Activated CD4-positive, alpha-beta memory T cell treated with anti-CD3 and anti-CD28 coated beads for 36 hours (primary cell): Measurements from ENCODE around the gene VPS50. TPM values are rescaled to one million over a fixed set of nuclear protein-coding genes. Genes with fewer than 3 reads are reported as not detected.
"Not testable (repeated sequence)": the region's sequence is repeated elsewhere in the genome, so short reads cannot be mapped to it uniquely, and the experiment has no call there.

ENCODE experiments used
- CTCF ChIA-PET: fragments of 350-600 bp; sonication (Branson Sonifier 250); formaldehyde crosslinking; loops from one replicate; lab custom pipeline; 2021; ENCODE audit warnings: antibody characterized with exemption, inconsistent platforms; lab: Charles Lee
- POLR2A ChIA-PET: fragments of 350-600 bp; sonication (Branson Sonifier 250); formaldehyde crosslinking; loops from one replicate; lab custom pipeline; 2021; ENCODE audit warnings: antibody characterized with exemption; lab: Charles Lee
- DNase-seq: peaks from one replicate; pipeline ENCODE4 v3.0.0-alpha.2; 2020
- H3K27ac Mint-ChIP-seq: one replicate; pipeline ENCODE4 v1.8.0; 2021; ENCODE audit warnings: mixed read lengths
- H3K27me3 Mint-ChIP-seq: one replicate; pipeline ENCODE4 v1.8.0; 2021; ENCODE audit warnings: mixed read lengths
- H3K36me3 Mint-ChIP-seq: one replicate; pipeline ENCODE4 v1.8.0; 2021; ENCODE audit warnings: mixed read lengths
- H3K4me1 Mint-ChIP-seq: one replicate; pipeline ENCODE4 v1.8.0; 2021; ENCODE audit warnings: low read depth, mixed read lengths
- H3K4me3 Mint-ChIP-seq: one replicate; pipeline ENCODE4 v1.8.0; 2021; ENCODE audit warnings: mild to moderate bottlenecking, mixed read lengths
- H3K9me3 Mint-ChIP-seq: one replicate; pipeline ENCODE4 v1.8.0; 2021; ENCODE audit warnings: mixed read lengths
- intact Hi-C: fragments of 100-400 bp; cut with micrococcal nuclease; formaldehyde crosslinking; loops from one replicate; pipeline ENCODE4 v1.15.1; 2023
- total RNA-seq, 2 experiments: library from RNA; stranded (reverse); gene quantifications; one replicate each; pipeline ENCODE4 v1.2.3, GENCODE V29; 2021

The VPS50 gene
- total RNA-seq, 2 experiments from 2014 or later, result 15.2 to 18.0 TPM

DNA sequence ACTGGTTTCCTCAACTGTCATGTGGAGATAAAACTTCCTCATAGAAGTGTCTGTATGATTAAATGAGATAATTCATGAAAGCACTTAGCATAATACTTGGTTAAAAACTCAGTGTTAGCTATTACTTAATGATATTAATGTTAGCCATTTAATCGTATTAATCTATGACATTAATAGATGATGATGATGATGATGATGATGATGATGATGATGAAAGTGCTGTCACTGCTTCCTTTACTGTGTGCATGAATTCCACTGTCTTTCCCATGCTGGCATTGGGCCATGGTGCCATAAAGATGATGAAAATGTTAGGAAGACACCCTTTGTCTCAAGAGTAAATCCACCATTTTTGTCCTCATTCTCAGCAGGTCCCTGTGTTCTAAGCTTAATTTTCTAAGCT lies 75.8 kb downstream of the VPS50 start:
- no peaks in the 10 kb centered on the region for H3K9me3 Mint-ChIP-seq
- POLR2A ChIA-PET, result no interaction called here
- no peaks in the 10 kb centered on the region for H3K27me3 Mint-ChIP-seq
- DNase-seq, result no peak
- H3K4me3 Mint-ChIP-seq, result no peak overlapping the region
- H3K27ac Mint-ChIP-seq, result no peak overlapping the region
- no peaks in the 10 kb centered on the region for H3K4me1 Mint-ChIP-seq
- H3K36me3 Mint-ChIP-seq, result peaks cover 11% of the 10 kb centered on the region
- intact Hi-C loops, result no loop called here
- CTCF ChIA-PET, result no interaction called here

- CTCF ChIA-PET, result no interaction called here
- Mint-ChIP-seq H3K27ac (no peak overlapping the region), H3K36me3 (peaks cover 9% of the 10 kb centered on the region), H3K9me3 (no peaks in the 10 kb centered on the region), H3K27me3 (no peaks in the 10 kb centered on the region), H3K4me3 (no peak overlapping the region), H3K4me1 (no peaks in the 10 kb centered on the region)
- POLR2A ChIA-PET, result no interaction called here
- intact Hi-C loops, result no loop called here
- DNase-seq, result no peak
Measured at GRCh38 chr7:93310346-93310745, 78.2 kb downstream of the VPS50 start.

DNA sequence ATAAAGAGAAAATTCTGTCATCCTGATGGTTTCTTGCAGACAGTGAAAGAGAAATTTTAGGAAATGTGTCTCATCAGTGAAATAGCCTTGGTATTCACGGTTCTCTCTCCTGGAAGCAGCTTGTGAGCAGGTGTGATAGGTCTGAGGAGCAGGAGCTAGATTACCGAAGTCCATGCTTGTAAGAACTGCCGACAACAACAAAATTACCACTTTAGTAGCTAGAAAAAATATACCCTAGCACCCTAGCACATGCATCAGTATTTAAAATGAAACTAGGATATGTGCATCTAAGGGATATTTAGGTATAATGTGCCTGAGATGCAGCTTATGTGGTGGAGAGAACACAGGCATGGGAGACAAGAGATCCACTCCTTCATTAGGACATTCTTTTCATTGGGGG lies 82.3 kb downstream of the VPS50 start:
- H3K27me3 Mint-ChIP-seq, result no peaks in the 10 kb centered on the region
- ChIA-PET CTCF (interaction anchor here (0.8 kb wide), 1 partner anchor 1119 kb away, joined by 3 read pairs; no protein-coding TSS in a partner anchor), POLR2A (no interaction called here)
- H3K4me3 Mint-ChIP-seq, result no peak overlapping the region
- no peak overlapping the region for H3K27ac Mint-ChIP-seq
- H3K36me3 Mint-ChIP-seq, result peaks cover 12% of the 10 kb centered on the region
- intact Hi-C loops, result no loop called here
- no peaks in the 10 kb centered on the region for H3K9me3 Mint-ChIP-seq
- H3K4me1 Mint-ChIP-seq, result peaks cover 8% of the 10 kb centered on the region
- no peak for DNase-seq

GRCh38 chr7:93315896-93316295 lies 83.7 kb downstream of the VPS50 start:
- CTCF ChIA-PET, result no interaction called here
- POLR2A ChIA-PET, result no interaction called here
- Mint-ChIP-seq H3K4me3 (no peak overlapping the region), H3K27me3 (no peaks in the 10 kb centered on the region), H3K36me3 (peaks cover 17% of the 10 kb centered on the region), H3K27ac (no peak overlapping the region), H3K4me1 (peaks cover 8% of the 10 kb centered on the region), H3K9me3 (no peaks in the 10 kb centered on the region)
- DNase-seq, result no peak
- intact Hi-C loops, result no loop called here

DNA sequence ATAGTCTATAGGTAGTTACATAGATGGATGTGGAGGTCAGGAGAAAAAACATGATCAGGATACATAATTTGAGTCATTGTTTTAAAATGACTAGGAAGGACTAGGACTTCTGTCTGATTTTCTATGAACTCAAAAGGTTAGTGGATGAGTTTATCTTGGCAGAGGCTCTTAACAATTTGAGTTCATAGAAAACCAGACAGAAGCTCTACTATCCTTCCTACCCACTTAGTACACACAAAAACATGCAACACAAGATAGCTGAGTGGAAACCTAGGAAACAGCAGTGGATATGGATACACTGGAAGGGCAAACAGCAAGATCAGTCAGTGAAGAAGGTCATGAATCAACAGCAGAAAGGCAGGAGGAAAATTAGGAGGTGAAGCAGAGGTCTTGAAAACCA lies 84.6 kb downstream of the VPS50 start:
- Mint-ChIP-seq H3K36me3 (peaks cover 25% of the 10 kb centered on the region), H3K9me3 (no peaks in the 10 kb centered on the region), H3K4me1 (peaks cover 8% of the 10 kb centered on the region), H3K27ac (no peak overlapping the region), H3K4me3 (no peak overlapping the region), H3K27me3 (no peaks in the 10 kb centered on the region)
- ChIA-PET CTCF (no interaction called here), POLR2A (no interaction called here)
- DNase-seq, result no peak
- intact Hi-C loops, result no loop called here

DNA sequence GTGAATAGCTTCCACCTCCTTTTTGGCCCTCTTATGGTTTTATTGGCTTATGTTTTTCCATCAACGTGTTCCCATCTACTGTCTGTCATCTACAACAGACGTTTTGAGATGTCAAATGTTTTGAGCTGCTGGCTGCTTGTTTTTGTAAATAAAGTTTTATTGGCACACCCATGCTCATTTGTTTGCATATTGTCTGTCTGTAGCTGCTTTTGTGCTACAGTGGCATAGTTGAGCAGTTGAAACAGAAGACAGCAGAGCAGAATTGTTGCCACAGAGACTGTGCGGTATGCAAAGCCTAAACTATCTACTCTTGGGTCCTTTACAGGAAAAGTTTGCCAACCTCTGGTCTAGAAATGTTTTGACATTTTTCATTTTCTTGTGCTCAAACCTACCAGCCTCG lies 88.7 kb downstream of the VPS50 start:
- no peak for DNase-seq
- H3K27me3 Mint-ChIP-seq, result no peaks in the 10 kb centered on the region
- no peaks in the 10 kb centered on the region for H3K9me3 Mint-ChIP-seq
- H3K4me1 Mint-ChIP-seq, result peaks cover 7% of the 10 kb centered on the region
- H3K27ac Mint-ChIP-seq, result no peak overlapping the region
- ChIA-PET CTCF (no interaction called here), POLR2A (no interaction called here)
- intact Hi-C loops, result no loop called here
- H3K36me3 Mint-ChIP-seq, result peaks cover 36% of the 10 kb centered on the region
- H3K4me3 Mint-ChIP-seq, result no peak overlapping the region

- DNase-seq, intact Hi-C loops, H3K27ac Mint-ChIP-seq, POLR2A ChIA-PET, H3K4me3 Mint-ChIP-seq, H3K4me1 Mint-ChIP-seq, CTCF ChIA-PET, H3K9me3 Mint-ChIP-seq, H3K27me3 Mint-ChIP-seq: not testable (repeated sequence)
- peaks cover 18% of the 10 kb centered on the region for H3K36me3 Mint-ChIP-seq
Measured at GRCh38 chr7:93326291-93326690, 94.1 kb downstream of the VPS50 start.

DNA sequence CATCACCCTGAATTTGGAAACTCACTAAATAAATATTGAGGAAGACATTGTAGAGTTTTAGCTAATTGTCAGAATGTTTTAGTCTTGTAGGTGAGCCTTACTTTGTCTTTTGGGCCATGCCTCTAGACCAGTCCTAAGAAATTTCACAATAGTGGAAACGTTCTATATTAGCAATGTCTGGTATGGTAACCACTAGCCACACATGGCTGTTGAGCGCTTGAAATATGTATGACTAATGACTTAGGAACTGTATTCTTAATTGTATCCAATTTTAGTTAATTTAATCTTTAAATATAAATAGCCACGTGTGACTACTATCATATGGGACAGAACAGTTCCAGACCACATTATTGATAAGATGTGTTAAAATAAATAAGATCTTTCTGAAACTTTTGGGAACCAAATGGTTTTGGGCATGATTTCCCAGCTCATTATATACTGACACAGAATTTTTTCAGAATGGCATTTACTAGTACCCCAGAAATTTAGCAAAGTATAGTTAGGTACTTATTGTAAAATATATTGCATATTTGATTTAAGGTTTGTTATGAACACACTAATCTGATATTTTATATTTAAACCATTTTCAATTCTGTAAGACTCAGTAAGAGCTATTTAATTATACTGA lies 95.0 kb downstream of the VPS50 start:
- intact Hi-C loops, result no loop called here
- no peak overlapping the region for H3K27ac Mint-ChIP-seq
- no peak overlapping the region for H3K4me3 Mint-ChIP-seq
- POLR2A ChIA-PET, result no interaction called here
- no peaks in the 10 kb centered on the region for H3K27me3 Mint-ChIP-seq
- DNase-seq, result no peak
- H3K4me1 Mint-ChIP-seq, result no peaks in the 10 kb centered on the region
- peaks cover 13% of the 10 kb centered on the region for H3K36me3 Mint-ChIP-seq
- H3K9me3 Mint-ChIP-seq, result no peaks in the 10 kb centered on the region
- CTCF ChIA-PET, result no interaction called here

GRCh38 chr7:93331706-93332105 lies 99.5 kb downstream of the VPS50 start:
- Mint-ChIP-seq H3K36me3 (peaks cover 5% of the 10 kb centered on the region), H3K27me3 (no peaks in the 10 kb centered on the region), H3K4me3 (no peak overlapping the region), H3K27ac (no peak overlapping the region), H3K4me1 (no peaks in the 10 kb centered on the region), H3K9me3 (no peaks in the 10 kb centered on the region)
- POLR2A ChIA-PET, result no interaction called here
- no peak for DNase-seq
- intact Hi-C loops, result no loop called here
- CTCF ChIA-PET, result no interaction called here

- POLR2A ChIA-PET, result no interaction called here
- no peak for DNase-seq
Measured at GRCh38 chr7:93332172-93332571, 100.0 kb downstream of the VPS50 start.

DNA sequence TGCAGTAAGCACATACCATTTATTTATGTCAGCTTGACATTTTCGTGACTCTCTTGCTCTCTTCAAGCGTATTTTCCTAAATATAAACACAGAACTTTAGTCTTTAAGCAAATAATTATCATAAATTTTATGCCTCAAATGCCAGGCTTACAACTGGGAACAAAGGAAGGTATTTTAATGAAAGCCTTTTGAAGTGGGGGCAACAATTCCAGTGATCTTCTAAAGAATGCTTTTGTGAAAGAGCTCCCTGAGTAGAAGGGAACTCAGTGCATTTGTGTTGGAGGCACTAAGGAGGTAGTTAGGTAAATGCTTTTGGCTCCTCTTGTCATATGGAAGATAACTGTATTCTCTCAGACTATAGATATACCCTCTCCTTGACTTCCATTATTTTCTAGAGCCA lies 104.9 kb downstream of the VPS50 start:
- H3K36me3 Mint-ChIP-seq, result peaks cover 30% of the 10 kb centered on the region
- H3K27me3 Mint-ChIP-seq, result no peaks in the 10 kb centered on the region
- no peak overlapping the region for H3K27ac Mint-ChIP-seq
- DNase-seq, result no peak
- intact Hi-C loops, result no loop called here
- H3K4me3 Mint-ChIP-seq, result no peak overlapping the region
- CTCF ChIA-PET, result no interaction called here
- peaks cover 2% of the 10 kb centered on the region for H3K9me3 Mint-ChIP-seq
- POLR2A ChIA-PET, result no interaction called here
- no peaks in the 10 kb centered on the region for H3K4me1 Mint-ChIP-seq

More at GRCh38 chr7:93332172-93332571, 100.0 kb downstream of the VPS50 start:
- Mint-ChIP-seq H3K4me1 (no peaks in the 10 kb centered on the region), H3K36me3 (peaks cover 5% of the 10 kb centered on the region), H3K9me3 (no peaks in the 10 kb centered on the region), H3K27ac (no peak overlapping the region), H3K4me3 (no peak overlapping the region), H3K27me3 (no peaks in the 10 kb centered on the region)
- CTCF ChIA-PET, result no interaction called here
- intact Hi-C loops, result no loop called here

DNA sequence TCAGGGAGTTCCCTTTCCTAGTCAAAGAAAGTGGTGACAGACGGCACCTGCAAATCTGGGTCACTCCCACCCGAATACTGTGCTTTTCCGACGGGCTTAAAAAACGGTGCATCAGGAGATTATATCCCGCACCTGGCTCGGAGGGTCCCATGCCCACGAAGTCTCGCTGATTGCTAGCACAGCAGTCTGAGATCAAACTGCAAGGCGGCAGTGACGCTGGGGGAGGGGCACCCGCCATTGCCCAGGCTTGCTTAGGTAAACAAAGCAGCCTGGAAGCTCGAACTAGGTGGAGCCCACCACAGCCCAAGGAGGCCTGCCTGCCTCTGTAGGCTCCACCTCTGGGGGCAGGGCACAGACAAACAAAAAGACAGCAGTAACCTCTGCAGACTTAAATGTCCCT lies 110.0 kb downstream of the VPS50 start:
- DNase-seq, H3K27me3 Mint-ChIP-seq, H3K9me3 Mint-ChIP-seq, POLR2A ChIA-PET, H3K4me1 Mint-ChIP-seq, H3K27ac Mint-ChIP-seq, H3K4me3 Mint-ChIP-seq, CTCF ChIA-PET, intact Hi-C loops: not testable (repeated sequence)
- H3K36me3 Mint-ChIP-seq, result peaks cover 26% of the 10 kb centered on the region

DNA sequence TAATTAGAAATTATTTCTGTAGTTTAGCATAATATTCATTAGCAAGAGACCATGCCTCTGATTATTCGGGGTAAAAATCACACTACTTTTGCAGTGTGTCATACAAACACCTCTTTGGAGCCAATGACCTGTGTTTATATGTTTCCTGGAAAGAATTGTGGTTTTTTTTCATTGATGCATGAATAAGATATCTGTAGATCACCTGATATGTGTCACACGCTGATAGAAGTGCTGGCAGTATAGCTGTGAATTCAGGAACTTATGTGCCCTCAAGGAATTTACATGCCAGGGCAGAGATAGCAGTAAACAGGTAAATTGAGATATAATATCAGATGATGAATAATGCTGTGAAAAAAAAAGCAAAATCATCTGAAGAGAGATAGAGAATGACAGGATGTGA lies 118.2 kb downstream of the VPS50 start:
- H3K27ac Mint-ChIP-seq, result no peak overlapping the region
- no peaks in the 10 kb centered on the region for H3K9me3 Mint-ChIP-seq
- CTCF ChIA-PET, result no interaction called here
- no peak for DNase-seq
- H3K4me3 Mint-ChIP-seq, result no peak overlapping the region
- intact Hi-C loops, result no loop called here
- H3K36me3 Mint-ChIP-seq, result peaks cover 15% of the 10 kb centered on the region
- POLR2A ChIA-PET, result no interaction called here
- H3K4me1 Mint-ChIP-seq, result no peaks in the 10 kb centered on the region
- H3K27me3 Mint-ChIP-seq, result no peaks in the 10 kb centered on the region
